G401 (cell line): ENCODE data around the gene RTF2. TPM values are rescaled to one million over a fixed set of nuclear protein-coding genes. Genes with fewer than 3 reads are reported as not detected.
"Not testable (repeated sequence)": the region's sequence is repeated elsewhere in the genome, so short reads cannot be mapped to it uniquely, and the experiment has no call there.

Experiments used
- DNase-seq: peaks from one replicate; pipeline ENCODE4 v3.0.0-alpha.2; 2015; ENCODE audit warnings: low spot score
- in situ Hi-C: cut with HindIII; loops from 2 replicates; pipeline ENCODE4 v1.10.0; 2016; ENCODE audit warnings: low sequenced_read_pairs, mixed read lengths
- total RNA-seq: library from RNA; depleted of rRNA; stranded (reverse); fragments of >200 nt; shearing (Covaris generic); gene quantifications from 2 replicates; pipeline ENCODE4 v1.2.3, GENCODE V29; 2014; rRNA removed

The RTF2 gene
- total RNA-seq, 1 experiment from 2014 or later: 69.3 TPM

GRCh38 chr20:56522311-56522710 is 53.9 kb downstream of the RTF2 start:
- in situ Hi-C loops: no loop called here
- no peak for DNase-seq

- DNase-seq, in situ Hi-C loops: not testable (repeated sequence)
Measured at GRCh38 chr20:56524444-56524843, 56.0 kb downstream of the RTF2 start, which contains the start of gene FAM209A. Gene FAM209A (plus strand): TSS chr20:56524744. CDS start chr20:56524809, 65 bp downstream.

GRCh38 chr20:56527521-56527920 is 59.1 kb downstream of the RTF2 start:
- no peak for DNase-seq
- in situ Hi-C loops: no loop called here

- DNase-seq, in situ Hi-C loops: not testable (repeated sequence)
Measured at GRCh38 chr20:56532946-56533345, 64.5 kb downstream of the RTF2 start, which contains the start of gene FAM209B. Gene FAM209B (plus strand): TSS chr20:56533246. CDS start chr20:56533342, 96 bp downstream.

DNA sequence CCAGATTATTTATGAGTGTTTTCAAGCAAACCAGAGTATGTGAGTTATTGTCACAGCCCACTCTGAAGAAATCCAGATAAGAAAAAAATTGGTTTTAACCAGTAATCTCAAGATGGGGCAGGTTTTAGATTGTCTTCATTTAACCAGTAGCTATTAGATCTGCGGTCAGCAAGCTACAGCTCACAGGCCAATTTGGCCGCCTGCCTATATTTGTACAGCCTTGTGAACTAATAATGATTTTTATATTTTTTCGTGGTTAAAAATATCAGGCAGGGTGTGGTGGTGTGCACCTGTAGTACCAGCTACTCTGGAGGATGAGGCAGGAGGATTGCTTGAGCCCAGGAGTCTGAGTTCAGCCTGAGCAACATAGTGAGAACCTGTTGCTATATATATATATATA is 69.6 kb downstream of the RTF2 start:
- in situ Hi-C loops: no loop called here
- DNase-seq: no peak

- DNase-seq: no peak
- in situ Hi-C loops: no loop called here
Measured at GRCh38 chr20:56540415-56540814, 72.0 kb downstream of the RTF2 start.

DNA sequence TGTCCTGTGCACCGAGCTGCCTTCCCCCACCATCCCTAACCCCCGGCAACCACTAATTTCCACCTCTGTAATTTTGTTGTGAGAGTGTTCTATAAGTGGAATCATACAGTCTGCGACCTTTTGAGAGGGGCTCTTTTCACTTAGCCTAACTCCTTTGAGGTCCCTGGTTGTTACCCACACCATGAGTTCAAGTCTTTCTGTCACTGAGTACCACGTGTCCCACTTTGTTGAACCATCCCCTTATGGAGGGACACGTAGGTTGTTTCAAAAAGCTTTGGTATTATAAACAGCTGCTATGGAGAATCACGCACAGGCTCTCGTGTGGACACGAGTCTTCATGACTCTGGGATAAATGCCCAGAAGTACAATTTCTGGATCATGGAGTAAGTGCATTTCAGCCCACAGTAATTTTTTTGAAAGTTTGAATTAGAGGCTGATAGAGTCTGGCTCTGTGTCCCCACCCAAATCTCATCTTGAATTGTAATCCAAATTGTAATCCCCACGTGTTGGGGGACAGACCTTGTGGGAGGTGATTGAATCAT is 74.1 kb downstream of the RTF2 start:
- DNase-seq: no peak
- in situ Hi-C loops: no loop called here

GRCh38 chr20:56551571-56551970 is 83.1 kb downstream of the RTF2 start:
- in situ Hi-C loops: no loop called here
- no peak for DNase-seq

DNA sequence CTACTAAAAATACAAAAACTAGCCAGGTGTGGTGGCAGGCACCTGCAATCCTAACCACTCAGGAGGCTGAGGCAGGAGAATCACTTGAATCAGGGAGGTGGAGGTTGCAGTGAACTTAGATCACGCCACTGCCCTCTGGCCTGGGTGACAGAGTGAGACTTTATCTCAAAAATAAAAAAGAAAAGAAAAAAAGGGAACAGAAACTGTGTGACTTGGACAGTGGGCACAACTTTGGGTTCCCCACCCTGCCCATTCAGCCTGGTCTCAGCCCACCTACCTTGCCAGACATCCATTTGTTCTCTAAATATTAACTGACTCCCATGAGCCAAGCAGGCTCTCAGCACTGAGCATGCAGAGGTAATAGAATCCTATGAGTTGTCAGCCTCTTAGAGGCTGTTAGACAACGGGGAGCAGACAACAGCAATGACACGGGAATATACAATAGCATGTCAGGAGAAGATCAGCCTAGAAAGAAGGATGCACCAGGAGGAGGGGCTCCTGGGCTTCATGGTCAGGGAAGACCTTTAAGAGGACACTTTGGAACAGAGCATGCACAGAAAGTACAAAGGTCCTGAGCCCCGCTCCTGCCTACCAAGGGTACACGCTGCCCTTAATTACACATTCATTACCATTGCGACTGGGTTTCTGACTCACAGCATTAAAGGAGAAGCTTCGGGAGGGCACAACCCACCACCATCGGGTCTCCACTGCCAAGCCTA is 84.6 kb downstream of the RTF2 start:
- DNase-seq: no peak
- in situ Hi-C loops: no loop called here

GRCh38 chr20:56554869-56555268 is 86.4 kb downstream of the RTF2 start:
- in situ Hi-C loops: no loop called here
- DNase-seq: peak; percentile 57

DNA sequence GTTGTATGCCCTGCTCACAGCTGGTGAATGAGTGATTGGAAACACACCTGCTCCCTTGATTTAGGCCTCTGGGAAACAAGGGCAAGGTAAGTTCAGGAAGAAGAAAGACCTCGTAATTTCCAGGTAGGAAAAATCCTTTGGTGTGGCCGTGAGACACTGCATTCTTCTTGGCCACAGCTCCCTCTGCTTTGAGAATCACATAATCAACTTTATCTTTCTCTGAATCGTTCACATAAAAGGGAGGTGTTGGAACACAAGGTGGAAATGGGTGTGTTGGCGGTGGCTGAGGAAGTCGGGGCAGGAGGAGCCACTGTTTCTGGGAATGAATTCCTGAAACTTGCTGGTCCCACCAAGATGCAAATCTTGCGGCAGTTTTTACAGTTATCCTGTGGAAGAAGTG is 90.5 kb downstream of the RTF2 start:
- in situ Hi-C loops: no loop called here
- DNase-seq: no peak

DNA sequence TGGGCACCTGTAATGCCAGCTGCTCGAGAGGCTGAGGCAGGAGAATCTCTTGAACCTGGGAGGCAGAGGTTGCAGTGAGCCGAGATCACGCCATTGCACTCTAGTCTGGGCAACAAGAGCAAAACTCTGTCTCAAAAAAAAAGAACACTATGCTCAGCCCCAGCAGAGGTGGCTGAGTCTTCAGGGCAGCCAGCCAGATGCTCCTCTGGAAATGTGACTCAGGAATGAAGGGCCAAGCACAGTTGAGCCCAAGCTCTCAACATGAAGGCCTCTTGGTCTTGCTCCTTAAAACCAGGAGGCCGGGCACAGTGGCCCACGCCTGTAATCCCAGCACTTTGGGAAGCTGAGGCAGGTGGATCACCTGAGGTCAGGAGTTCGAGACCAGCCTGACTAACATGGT is 96.1 kb downstream of the RTF2 start:
- in situ Hi-C loops, DNase-seq: not testable (repeated sequence)

DNA sequence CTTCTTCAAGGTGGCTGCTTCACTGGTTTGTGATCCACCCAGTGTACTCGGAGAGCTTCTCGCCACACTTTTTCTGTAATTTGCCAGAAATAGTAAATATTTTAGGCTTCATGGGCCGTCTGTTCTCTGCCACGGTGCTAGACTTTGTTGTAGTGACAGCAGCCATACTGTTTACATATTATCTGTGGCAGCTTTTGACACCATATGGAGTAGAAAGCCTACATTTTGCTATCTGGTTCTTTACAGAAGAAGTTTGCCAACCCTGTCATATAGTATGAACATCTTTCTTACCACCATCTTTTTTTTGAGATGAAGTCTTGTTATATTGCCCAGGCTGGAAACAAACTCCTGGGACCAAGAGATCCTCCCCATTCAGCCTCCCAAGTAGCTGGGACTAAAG is 97.1 kb downstream of the RTF2 start:
- DNase-seq: no peak
- in situ Hi-C loops: no loop called here

DNA sequence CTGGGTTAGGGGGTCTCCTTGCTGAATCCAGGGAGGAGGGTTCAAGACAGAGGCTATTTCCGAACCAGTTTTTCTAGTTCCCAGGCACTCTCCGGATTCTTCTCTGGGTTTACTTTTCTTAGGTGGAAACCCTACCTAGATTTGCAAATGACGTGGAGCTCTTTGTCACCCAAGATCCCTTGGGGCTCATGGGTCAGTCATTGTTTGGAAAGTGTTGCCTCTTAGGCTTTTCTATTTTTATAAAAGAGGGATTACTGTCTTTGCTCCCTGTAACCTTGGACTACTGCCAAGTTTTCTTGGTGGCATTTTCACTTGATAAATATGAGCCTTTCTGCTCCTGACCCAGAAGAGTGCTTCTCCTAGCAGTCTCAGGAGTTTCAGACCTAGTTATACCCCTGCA is 98.2 kb downstream of the RTF2 start:
- in situ Hi-C loops: no loop called here
- no peak for DNase-seq

Other genes starting within 250 kb of the RTF2 start
- gene MC3R, start 219.9 kb upstream of the RTF2 start, total RNA-seq: not detected in 2 replicates
- 18.3 and 20.4 TPM in 2 replicates for gene FAM210B, start 109.7 kb upstream of the RTF2 start, total RNA-seq
- gene AURKA, start 76.4 kb upstream of the RTF2 start, total RNA-seq: 65.2 and 100 TPM in 2 replicates
- gene CSTF1, start 76.0 kb upstream of the RTF2 start, total RNA-seq: 54.6 and 76.4 TPM in 2 replicates
- gene CASS4, start 56.4 kb upstream of the RTF2 start, total RNA-seq: 0.51 TPM in 1 of 2 replicates, not detected in the other
- not detected in 2 replicates for gene FAM209A, start 56.1 kb downstream of the RTF2 start, total RNA-seq
- not detected in 2 replicates for gene FAM209B, start 64.6 kb downstream of the RTF2 start, total RNA-seq
- gene TFAP2C, start 160.7 kb downstream of the RTF2 start, total RNA-seq: 0.12 and 0.27 TPM in 2 replicates